Loucy (cell line): ENCODE measurements around the gene ADAMTS19.

Experiments
- CTCF ChIP-seq: fragments of 200-600 bp; sonication (generic); conservative IDR thresholded peaks from 2 replicates; pipeline ENCODE4 v1.5.1; 2014; ENCODE audit warnings: mild to moderate bottlenecking, antibody characterized with exemption, low read length
- EZH2phosphoT487 ChIP-seq: fragments of 200-600 bp; IDR thresholded peaks from 2 replicates; pipeline ENCODE4 v1.6.1; 2018; ENCODE audit warnings: antibody characterized with exemption, mild to moderate bottlenecking, moderate library complexity, borderline replicate concordance

- no peak for TF ChIP-seq CTCF
- no peak for TF ChIP-seq EZH2phosphoT487
These were observed 279.7 kb downstream of the ADAMTS19 start for GRCh38 chr5:129739773-129740172.
